Fibroblast of pulmonary artery (primary cell): ENCODE results near the gene LDB2.

Source experiments
- DNase-seq: peaks from one replicate; pipeline ENCODE4 v3.0.0-alpha.2; 2010; ENCODE audit warnings: low read depth
- H3K4me3 ChIP-seq: replicated peaks from 2 replicates; pipeline ENCODE4 v1.5.1; 2011; ENCODE audit warnings: low read depth, mild to moderate bottlenecking, control low read depth, low read length, moderate library complexity
- CTCF ChIP-seq: IDR thresholded peaks from 2 replicates; pipeline ENCODE4 v1.5.1; 2011; ENCODE audit warnings: mild to moderate bottlenecking, control low read depth, low read length, inconsistent platforms; ENCODE audit errors: missing control alignments

The LDB2 gene

GRCh38 chr4:16598597-16599206 is 299.7 kb downstream of the LDB2 start:
- DNase-seq = no peak
- no peak overlapping the region for H3K4me3 ChIP-seq
- no peak for TF ChIP-seq CTCF

- no peak overlapping the region for H3K4me3 ChIP-seq
- peak; percentile 64 for DNase-seq
- TF ChIP-seq CTCF = no peak
These were observed 300.4 kb downstream of the LDB2 start for GRCh38 chr4:16597845-16598596.

- H3K4me3 ChIP-seq = no peak overlapping the region
- TF ChIP-seq CTCF = no peak
- no peak for DNase-seq
These were observed 301.0 kb downstream of the LDB2 start for GRCh38 chr4:16597443-16597842.

- no peak overlapping the region for H3K4me3 ChIP-seq
- no peak for DNase-seq
- TF ChIP-seq CTCF = no peak
These were observed 302.2 kb downstream of the LDB2 start for GRCh38 chr4:16596267-16596666.

GRCh38 chr4:16594128-16594527 is 304.3 kb downstream of the LDB2 start:
- H3K4me3 ChIP-seq = no peak overlapping the region
- TF ChIP-seq CTCF = no peak
- no peak for DNase-seq

- H3K4me3 ChIP-seq = no peak overlapping the region
- no peak for DNase-seq
- TF ChIP-seq CTCF = no peak
These were observed 305.1 kb downstream of the LDB2 start for GRCh38 chr4:16593386-16593785.
